HG03457 (cell line): Measurements from ENCODE around the gene RTRAF.

Experiments used
- ATAC-seq: cut with Tn5 transposase; IDR thresholded peaks from one replicate; pipeline ENCODE4 v1.9.1; 2021; ENCODE audit warnings: moderate number of reproducible peaks; ENCODE audit not compliant: unreplicated experiment

The RTRAF gene

GRCh38 chr14:51989293-51990234 lies at the start of gene RTRAF:
Gene RTRAF (plus strand): TSS chr14:51989546. CDS start chr14:51989640, 94 bp downstream.
- peak; percentile 72 for ATAC-seq

DNA sequence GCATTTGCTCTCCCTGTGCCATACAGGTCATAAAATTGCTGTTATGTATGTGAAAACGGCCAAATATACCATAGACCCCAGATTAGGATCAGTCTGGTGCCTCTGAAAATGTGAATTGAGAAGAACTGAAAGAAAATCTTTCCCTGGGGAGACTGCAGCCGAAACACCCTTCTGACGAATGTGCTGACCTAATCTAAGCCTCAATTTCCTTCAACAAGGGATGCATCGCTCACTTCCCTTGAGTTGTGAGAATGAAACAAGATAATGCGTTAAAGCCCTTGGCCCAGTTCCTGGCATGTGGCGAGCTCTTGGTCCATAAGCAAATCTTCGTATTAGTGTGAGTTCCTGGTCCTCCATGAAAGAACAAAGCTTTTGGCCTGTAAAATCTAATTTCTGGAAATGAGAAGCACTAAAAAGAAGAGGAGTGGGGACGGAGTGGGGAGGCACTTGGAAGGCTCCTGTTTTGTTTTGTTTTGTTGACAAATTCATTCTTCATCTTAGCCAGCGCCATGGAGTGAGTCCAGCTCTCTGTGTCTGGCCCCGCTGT lies 49.5 kb upstream of the RTRAF start:
- ATAC-seq = no peak

GRCh38 chr14:51942971-51943370 lies 46.4 kb upstream of the RTRAF start:
- no peak for ATAC-seq

- ATAC-seq = no peak
Observed at GRCh38 chr14:51950007-51950406, 39.3 kb upstream of the RTRAF start.

GRCh38 chr14:51951656-51952055 lies 37.7 kb upstream of the RTRAF start:
- no peak for ATAC-seq

DNA sequence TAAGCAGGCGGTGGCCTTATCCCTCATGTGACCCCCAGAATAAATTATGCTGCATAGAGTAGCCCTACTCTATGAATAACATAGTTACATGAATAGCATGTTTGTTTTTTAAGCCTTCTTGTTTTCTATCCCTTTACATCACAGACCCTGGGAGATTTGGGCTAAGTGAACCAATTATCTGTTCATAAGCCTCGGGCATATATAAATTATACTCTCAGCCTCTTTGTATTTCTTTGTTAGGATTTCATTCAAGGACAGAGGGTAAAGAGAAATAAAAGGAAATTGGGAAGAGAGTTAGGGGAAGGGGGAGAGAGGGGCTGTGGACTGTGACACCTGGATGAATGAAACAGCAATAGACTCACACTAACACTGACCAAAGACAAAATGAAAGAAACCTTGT lies 35.3 kb upstream of the RTRAF start:
- ATAC-seq = no peak

GRCh38 chr14:51954657-51955056 lies 34.7 kb upstream of the RTRAF start:
- ATAC-seq = no peak

DNA sequence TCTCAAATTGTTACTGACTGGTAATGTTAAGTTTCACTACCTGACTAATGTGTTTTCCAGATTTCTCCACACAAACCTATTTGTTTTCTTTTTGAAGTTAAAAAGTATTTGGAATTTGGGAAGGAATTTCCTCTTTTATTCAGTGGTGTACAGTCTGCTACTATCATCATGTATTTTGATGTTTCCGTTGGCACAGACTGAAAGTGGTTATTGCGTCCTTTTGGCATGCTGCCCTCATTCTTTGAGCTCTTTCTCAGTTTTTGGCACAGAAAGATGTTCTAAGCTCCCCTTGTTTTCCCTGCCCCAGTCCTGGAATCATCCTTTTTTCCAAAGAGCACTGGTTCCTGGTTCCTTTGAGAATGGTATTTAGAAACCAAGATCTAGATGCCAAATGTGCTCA lies 31.4 kb upstream of the RTRAF start:
- ATAC-seq = no peak

- no peak for ATAC-seq
Observed at GRCh38 chr14:51959928-51960327, 29.4 kb upstream of the RTRAF start.

- ATAC-seq = no peak
Observed at GRCh38 chr14:51960866-51961265, 28.5 kb upstream of the RTRAF start.

DNA sequence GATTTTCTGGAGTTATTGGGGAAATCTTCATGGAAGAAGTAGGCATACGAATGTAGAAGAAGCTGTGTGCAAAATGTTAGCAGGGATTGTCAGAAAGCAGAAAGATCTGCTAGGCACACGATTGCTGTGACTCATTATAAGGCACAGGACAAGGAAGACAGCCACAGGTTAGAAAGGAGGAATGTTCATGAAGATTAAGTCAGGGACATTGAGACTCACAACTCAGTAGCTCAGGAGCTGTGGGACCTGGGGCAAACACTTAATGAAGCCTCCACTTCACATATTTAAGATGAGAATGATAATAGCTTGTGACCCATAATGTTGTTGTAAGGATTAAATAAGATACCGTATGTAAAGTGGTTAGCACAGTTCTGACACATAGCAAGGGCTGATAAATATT lies 26.6 kb upstream of the RTRAF start:
- no peak for ATAC-seq

- no peak for ATAC-seq
Observed at GRCh38 chr14:51963286-51963685, 26.1 kb upstream of the RTRAF start.

DNA sequence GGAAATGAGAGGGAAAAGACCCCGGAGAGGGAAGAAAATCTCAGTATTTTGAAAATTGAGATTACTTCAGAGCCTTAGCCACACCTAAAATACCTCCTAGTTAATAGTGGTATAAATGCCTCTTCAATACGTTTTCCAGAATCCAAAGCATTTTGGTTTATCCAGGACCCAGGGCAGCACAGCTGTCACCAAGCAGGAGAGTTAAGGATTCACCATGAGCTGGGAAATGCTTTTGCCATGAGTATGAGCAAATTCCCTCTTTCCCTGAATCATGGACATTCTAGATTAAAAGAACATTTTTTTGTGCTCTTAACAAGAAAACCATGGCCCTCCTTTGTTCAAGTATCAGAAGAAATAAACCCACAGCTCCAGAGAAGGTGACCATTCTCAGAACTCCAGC lies 21.8 kb upstream of the RTRAF start:
- no peak for ATAC-seq

DNA sequence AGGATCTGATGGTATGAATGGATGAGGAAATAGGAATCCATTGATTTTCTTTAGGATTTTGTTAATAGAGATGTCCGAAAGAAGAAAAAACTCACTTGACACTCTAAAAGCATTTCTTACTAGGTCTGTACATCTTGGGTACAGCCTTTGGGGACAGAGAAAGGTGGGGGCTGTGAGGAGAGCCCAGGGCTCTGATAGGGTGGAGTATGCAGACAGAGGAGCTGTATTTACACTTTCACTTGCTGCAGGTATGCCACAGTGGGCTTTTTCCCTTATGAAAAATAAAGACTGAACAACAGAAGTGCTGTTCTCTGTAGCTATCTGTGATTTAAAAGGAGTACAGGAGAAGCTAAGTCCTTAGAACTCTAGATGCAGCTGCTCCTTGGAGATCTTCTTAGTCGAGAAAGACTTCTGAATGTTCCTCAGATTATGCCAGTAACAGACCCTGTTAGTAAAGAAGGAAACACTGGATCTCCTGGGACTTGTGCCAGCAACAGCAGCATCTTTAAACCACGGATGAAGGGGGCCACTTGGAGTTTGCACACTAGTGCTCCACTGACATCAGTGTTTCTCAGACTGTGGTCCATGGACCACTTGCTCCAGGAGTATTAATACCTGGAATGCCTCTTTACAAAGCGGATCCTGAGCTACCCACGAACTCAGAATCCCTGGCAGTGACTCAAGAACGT lies 19.4 kb upstream of the RTRAF start:
- ATAC-seq = no peak

- no peak for ATAC-seq
Observed at GRCh38 chr14:51972566-51972965, 16.8 kb upstream of the RTRAF start.

DNA sequence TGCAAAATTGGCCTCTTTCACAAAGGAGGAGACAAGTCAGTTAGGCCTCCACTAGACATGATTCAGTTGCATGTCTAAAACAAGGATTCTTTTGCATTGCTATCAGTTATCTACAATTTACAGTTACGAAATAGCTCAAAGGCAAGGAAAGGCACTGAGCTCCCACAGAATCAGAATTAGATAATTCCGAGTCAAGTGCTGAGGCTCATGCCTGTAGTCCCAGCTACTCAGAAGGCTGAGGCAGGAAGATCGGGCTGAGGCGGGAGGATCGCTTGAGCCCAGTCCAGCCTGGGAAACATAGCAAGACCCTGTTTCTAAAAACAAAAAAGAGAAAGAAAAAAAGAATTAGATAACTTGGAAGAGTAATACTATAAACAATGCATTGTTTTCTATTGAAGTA lies 12.3 kb upstream of the RTRAF start:
- no peak for ATAC-seq

GRCh38 chr14:51978681-51979085 lies 10.7 kb upstream of the RTRAF start:
- ATAC-seq = no peak

DNA sequence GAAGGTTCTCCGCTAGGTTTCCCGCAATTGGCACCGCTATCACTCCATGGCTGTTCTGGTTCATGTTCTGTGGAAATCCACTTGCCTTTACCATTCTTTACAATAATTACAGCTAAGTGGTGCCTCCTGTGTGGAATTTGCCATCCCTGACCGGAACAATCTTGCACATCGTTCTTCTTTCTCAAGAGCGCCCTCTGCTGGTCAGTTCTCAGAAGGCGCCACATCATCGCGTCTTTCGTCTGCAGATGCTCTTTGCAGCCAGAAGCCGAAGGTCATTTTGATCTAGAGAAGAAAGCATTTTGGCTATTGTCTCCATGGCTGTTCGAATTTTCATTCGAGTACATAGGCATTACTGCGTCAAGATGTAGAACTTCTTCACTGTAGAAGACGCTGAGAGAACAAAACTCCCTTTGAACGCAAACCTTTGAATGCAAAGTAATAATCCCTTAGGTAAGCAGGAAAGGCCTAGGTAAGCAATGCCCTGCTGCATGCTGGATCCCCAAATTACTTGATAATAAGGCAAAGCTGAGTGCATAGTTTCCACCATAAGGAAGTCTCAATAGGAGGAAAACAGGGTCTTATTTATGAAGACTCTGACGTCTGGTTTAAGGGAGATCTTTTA lies 10.1 kb upstream of the RTRAF start:
- no peak for ATAC-seq

DNA sequence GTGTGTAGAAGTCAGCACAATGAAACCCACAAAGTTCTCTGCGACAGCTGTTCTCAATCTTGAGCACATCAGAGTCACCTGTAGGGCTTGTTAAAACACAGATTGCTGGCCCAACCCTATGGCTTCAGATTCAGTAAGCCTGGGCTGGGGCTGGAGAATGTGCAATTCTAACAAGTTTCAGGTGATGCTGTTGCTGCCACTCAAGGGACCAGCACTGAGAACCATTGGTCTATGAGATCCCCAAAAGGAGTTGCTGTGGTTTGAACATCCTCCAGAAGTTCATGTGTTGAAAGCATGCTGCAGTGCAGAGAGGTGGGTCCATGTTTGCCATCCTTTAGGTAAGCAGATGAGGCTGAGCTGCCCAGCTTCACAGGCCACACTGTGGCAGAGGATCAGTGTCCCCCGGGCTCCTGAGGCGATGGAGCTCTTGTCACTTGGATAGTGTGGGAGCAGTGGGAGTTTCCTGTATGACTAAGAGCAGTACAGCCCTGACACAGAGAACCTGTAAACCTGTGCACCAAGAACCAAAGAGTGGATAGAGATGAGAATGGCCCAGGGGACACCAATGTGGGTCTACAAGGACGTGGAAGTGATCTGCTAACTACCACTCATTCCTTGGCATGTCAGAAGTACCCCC lies 8.0 kb upstream of the RTRAF start:
- no peak for ATAC-seq

- ATAC-seq = no peak
Observed at GRCh38 chr14:51988221-51988620, 1.1 kb upstream of the RTRAF start.

- no peak for ATAC-seq
Observed at GRCh38 chr14:51990488-51990887, 1.1 kb downstream of the RTRAF start.
